Natural killer cell (primary cell): ENCODE results near the gene OTOGL. TPM values are rescaled to one million over a fixed set of nuclear protein-coding genes. Genes with fewer than 3 reads are reported as not detected.

Source experiments
- ATAC-seq, 3 donors: fragments of 150-1000 bp in 2 of 3; fragments of 200-7000 bp in 1 of 3; cut with Tn5 transposase; 1 replicate in 1 of 3; 2 replicates in 2 of 3; pipeline ENCODE4 v1.10.0; 2021; ENCODE audit warnings: mild to moderate bottlenecking in 2 of 3, moderate library complexity in 2 of 3
- DNase-seq, 2 donors: peaks; one replicate each; pipeline versions ENCODE4 v3.0.0 to v3.0.0-alpha.2; 2013 to 2021; ENCODE audit warnings: mixed read lengths in 1 of 2
- H3K27ac ChIP-seq: one replicate; pipeline ENCODE4 v1.5.1; 2013; ENCODE audit warnings: mild to moderate bottlenecking, low read length
- H3K27me3 ChIP-seq: one replicate; pipeline ENCODE4 v1.6.1; 2013; ENCODE audit warnings: low read length; ENCODE audit not compliant: control insufficient read depth, insufficient read depth
- H3K36me3 ChIP-seq: one replicate; pipeline ENCODE4 v1.6.1; 2013; ENCODE audit warnings: low read length; ENCODE audit not compliant: control insufficient read depth, insufficient read depth
- H3K4me1 ChIP-seq: one replicate; pipeline ENCODE4 v1.6.1; 2013; ENCODE audit warnings: low read length; ENCODE audit not compliant: control insufficient read depth, insufficient read depth
- H3K4me3 ChIP-seq: one replicate; pipeline ENCODE4 v1.5.1; 2013; ENCODE audit warnings: low read length
- H3K9me3 ChIP-seq: one replicate; pipeline ENCODE4 v1.6.1; 2013; ENCODE audit warnings: low read length; ENCODE audit not compliant: control insufficient read depth, insufficient read depth
- H3K27ac Mint-ChIP-seq, 2 donors: one replicate each; pipeline ENCODE4 v1.8.0; 2022; ENCODE audit warnings: mild to moderate bottlenecking in 2 of 2, mixed read lengths in 2 of 2, moderate library complexity in 1 of 2
- H3K27me3 Mint-ChIP-seq, 2 donors: one replicate each; pipeline ENCODE4 v1.8.0; 2022; ENCODE audit warnings: low read depth in 2 of 2, mixed read lengths in 2 of 2
- H3K36me3 Mint-ChIP-seq: one replicate; pipeline ENCODE4 v1.8.0; 2022; ENCODE audit warnings: mixed read lengths
- H3K4me1 Mint-ChIP-seq, 2 donors: one replicate each; pipeline ENCODE4 v1.8.0; 2022; ENCODE audit warnings: mixed read lengths in 2 of 2
- H3K4me3 Mint-ChIP-seq: one replicate; pipeline ENCODE4 v1.8.0; 2022; ENCODE audit warnings: mild to moderate bottlenecking, moderate library complexity, mixed read lengths
- H3K9me3 Mint-ChIP-seq, 2 donors: one replicate each; pipeline ENCODE4 v1.8.0; 2022; ENCODE audit warnings: mixed read lengths in 2 of 2
- WGBS: methylation state at CpG from one replicate; pipeline ENCODE4 v1.1.7; 2013; ENCODE audit warnings: missing lambda C conversion rate; ENCODE audit not compliant: insufficient coverage; 5-methylcytosine and 5-hydroxymethylcytosine counted together
- intact Hi-C: fragments of 100-400 bp; cut with micrococcal nuclease; formaldehyde crosslinking; loops from one replicate; pipeline ENCODE4 v1.14.2; 2022
- total RNA-seq, 4 donors: library from RNA; stranded (reverse); fragments of 120-200 nt in 1 of 4; gene quantifications; one replicate each; pipeline versions ENCODE4 v1.2.3 to v1.2.4, GENCODE V29; 2013 to 2022
- TF ChIP-seq, protein P1 (sequence below): fragments of 200-600 bp; IDR thresholded peaks from one replicate; pipeline ENCODE4 v1.8.0; 2022; ENCODE audit warnings: antibody characterized with exemption

The OTOGL gene, protein sequence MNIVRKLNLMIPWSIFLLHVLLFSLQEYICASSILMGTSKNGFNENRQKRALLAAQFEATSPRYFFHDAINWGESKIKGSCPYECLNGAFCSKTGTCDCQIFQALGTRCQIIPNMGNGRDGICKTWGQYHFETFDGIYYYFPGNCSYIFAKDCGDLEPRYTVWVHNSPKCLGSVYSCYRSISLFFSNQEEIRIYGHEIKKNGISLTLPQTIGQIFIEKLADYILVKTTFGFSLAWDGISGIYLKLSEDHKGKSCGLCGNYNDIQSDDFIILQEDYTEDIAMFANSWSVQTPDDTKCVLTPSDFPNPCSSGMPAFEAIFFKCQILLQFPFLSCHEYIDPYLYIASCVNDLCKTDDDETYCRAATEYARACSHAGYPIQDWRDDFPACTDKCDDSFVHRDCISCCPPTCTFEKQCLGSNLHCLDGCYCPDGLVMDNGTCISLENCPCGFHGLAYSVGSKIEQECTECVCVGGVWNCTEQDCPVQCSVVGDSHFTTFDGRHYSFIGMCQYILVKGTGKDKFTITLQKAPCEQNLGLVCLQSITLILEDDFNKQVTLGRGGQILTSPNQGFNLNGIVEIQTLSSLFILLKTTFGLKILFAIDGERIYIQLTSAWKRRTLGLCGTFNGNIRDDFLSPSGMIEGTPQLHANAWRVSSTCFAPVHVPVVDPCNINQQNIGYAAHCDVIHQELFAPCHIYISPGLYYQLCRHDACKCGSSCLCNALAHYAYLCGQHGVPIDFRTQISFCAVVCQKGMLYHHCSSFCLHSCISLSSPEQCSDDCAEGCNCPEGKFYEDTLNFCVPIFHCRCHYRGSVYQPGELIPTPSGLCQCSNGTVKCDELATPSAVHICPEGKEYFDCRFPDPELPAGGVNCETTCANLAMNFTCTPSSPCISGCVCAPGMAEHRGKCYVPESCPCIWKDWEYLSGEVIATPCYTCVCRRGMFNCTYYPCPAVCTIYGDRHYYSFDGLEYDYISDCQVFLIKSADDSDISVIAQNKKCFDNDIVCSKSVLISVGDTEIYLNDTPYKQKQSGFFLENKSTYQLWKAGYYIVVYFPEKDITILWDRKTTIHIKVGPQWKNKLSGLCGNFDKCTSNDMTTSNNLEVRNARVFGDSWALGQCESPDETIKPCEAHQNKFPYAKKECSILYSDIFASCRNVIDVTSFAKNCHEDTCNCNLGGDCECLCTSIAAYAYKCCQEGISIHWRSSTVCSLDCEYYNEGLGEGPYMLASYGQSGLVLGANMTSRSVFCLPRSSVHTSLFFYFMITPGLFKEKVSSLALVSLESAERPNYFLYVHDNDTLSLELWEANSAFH (N-terminal part only)
- total RNA-seq: not detected
- 0.05 TPM for total RNA-seq (2013)

DNA sequence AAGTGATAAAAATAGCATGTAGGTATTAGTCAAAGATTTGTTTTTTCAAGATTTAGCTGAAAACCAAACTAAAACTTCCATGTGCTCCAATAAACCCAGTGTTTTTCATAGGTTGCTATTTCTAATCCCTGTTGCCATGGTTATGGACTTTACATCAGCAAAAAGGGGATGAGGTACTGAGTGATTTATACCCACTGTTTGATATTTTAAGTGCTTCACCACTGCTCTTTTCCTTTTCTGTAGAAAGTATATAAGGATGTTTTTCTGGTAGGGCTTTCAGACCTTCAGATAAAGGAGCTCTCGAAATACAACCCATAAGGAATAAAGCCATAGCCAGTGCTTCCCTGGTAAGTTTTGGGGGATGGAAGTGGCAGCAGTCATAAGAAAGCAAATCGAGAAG lies at the start of gene OTOGL:
TSS of gene OTOGL (plus strand) at position 279 of the 400 bp plus-strand sequence. CDS start 109,895 bp downstream, outside the sequence.
- H3K4me3 Mint-ChIP-seq: no peak within 1 kb of the TSS
- ATAC-seq: no peak
- no peaks in the 10 kb centered on the region for H3K4me1 ChIP-seq
- H3K36me3 Mint-ChIP-seq: no peaks in the 10 kb centered on the region
- no peak within 1 kb of the TSS for H3K27ac Mint-ChIP-seq
- WGBS: 89% methylated on average over 2 of the region's 2 CpGs
- H3K27me3 Mint-ChIP-seq: peaks cover 0 to 9% of the 10 kb centered on the region in 2 donors
- intact Hi-C loops: no loop called here
- H3K36me3 ChIP-seq: no peaks in the 10 kb centered on the region
- TF ChIP-seq, protein P1, sequence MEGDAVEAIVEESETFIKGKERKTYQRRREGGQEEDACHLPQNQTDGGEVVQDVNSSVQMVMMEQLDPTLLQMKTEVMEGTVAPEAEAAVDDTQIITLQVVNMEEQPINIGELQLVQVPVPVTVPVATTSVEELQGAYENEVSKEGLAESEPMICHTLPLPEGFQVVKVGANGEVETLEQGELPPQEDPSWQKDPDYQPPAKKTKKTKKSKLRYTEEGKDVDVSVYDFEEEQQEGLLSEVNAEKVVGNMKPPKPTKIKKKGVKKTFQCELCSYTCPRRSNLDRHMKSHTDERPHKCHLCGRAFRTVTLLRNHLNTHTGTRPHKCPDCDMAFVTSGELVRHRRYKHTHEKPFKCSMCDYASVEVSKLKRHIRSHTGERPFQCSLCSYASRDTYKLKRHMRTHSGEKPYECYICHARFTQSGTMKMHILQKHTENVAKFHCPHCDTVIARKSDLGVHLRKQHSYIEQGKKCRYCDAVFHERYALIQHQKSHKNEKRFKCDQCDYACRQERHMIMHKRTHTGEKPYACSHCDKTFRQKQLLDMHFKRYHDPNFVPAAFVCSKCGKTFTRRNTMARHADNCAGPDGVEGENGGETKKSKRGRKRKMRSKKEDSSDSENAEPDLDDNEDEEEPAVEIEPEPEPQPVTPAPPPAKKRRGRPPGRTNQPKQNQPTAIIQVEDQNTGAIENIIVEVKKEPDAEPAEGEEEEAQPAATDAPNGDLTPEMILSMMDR: no peak
- no peak within 1 kb of the TSS for H3K27ac ChIP-seq
- no peaks in the 10 kb centered on the region for H3K9me3 ChIP-seq
- no peak within 1 kb of the TSS for H3K4me3 ChIP-seq
- no peaks in the 10 kb centered on the region for H3K4me1 Mint-ChIP-seq
- no peak for DNase-seq
- H3K9me3 Mint-ChIP-seq: no peaks in the 10 kb centered on the region
- H3K27me3 ChIP-seq: no peaks in the 10 kb centered on the region

DNA sequence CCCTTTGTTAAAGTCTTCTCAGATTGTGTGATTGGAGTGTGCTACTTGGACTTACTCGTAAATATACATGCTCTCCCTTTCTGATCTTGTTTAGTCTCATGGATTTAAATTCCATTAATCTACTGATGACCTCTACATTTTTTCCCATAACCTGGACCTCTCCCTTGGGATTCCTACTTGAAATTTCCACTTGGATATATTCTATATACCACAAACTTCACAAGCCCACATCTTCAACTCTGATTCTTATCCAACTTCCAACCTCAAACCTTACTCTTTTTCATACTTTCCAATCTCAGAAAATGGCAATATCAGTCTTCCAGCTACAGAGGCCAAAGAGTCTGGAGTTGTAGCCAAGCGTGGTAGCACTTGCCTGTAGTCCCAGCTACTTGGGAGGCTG lies 49.1 kb upstream of the OTOGL start:
- DNase-seq (no peak), ATAC-seq (no peak)
- H3K36me3 Mint-ChIP-seq: no peaks in the 10 kb centered on the region
- peaks cover 10 to 20% of the 10 kb centered on the region in 2 donors for H3K27me3 Mint-ChIP-seq
- no peak overlapping the region for H3K4me3 ChIP-seq
- H3K4me1 ChIP-seq: no peaks in the 10 kb centered on the region
- 86% methylated on average over 2 of the region's 2 CpGs for WGBS
- no peaks in the 10 kb centered on the region for H3K36me3 ChIP-seq
- TF ChIP-seq, protein P1: no peak
- H3K9me3 Mint-ChIP-seq: no peaks in the 10 kb centered on the region
- no peak overlapping the region for H3K27ac Mint-ChIP-seq
- peaks cover 0 to 5% of the 10 kb centered on the region in 2 donors for H3K4me1 Mint-ChIP-seq
- H3K9me3 ChIP-seq: no peaks in the 10 kb centered on the region
- H3K4me3 Mint-ChIP-seq: no peak overlapping the region
- intact Hi-C loops: no loop called here
- H3K27ac ChIP-seq: no peak overlapping the region
- no peaks in the 10 kb centered on the region for H3K27me3 ChIP-seq

DNA sequence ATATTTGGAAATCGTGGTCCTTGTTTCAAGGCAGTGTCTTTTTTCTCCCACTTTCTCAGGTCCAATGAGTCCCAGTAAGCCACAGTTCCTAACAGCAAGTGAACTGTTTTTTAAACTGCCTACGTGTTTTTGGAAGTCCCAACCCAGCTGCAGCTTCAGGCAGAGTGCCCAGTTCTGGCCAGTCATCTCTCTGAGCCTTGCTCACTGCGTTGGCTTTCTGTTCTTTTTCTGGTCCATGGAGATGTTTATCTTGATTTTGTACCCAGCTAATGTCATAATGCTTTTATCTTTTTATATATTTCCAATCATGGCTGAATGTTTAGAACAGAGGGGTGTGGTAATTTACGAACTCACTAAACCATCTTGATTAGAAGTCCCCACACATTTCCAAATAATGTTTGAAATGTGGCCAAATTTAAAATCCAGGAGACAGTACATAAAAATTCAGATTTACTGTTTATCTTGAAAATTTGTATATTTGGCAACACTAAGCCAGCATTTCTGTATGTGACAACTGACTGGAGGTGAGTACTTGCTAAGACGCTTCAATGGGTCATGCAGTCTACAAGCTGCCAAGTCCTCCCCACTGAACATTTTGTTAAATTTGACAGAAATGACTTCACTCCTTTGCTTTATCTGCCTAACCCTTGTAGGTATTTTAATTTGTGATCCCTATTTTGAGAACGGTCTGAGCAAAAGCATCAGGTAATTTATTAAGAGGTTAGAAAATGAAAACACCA lies 46.1 kb upstream of the OTOGL start:
- TF ChIP-seq, protein P1: no peak
- no peak overlapping the region for H3K4me3 ChIP-seq
- no peak for DNase-seq
- no peak overlapping the region for H3K4me3 Mint-ChIP-seq
- no peak overlapping the region for H3K27ac Mint-ChIP-seq
- no peaks in the 10 kb centered on the region for H3K27me3 ChIP-seq
- H3K4me1 ChIP-seq: no peaks in the 10 kb centered on the region
- no peaks in the 10 kb centered on the region for H3K9me3 ChIP-seq
- WGBS: 80% methylated on average over 4 of the region's 6 CpGs
- no peak for ATAC-seq
- no peak overlapping the region for H3K27ac ChIP-seq
- no peaks in the 10 kb centered on the region for H3K36me3 Mint-ChIP-seq
- intact Hi-C loops: no loop called here
- no peaks in the 10 kb centered on the region for H3K9me3 Mint-ChIP-seq
- peaks cover 0 to 5% of the 10 kb centered on the region in 2 donors for H3K4me1 Mint-ChIP-seq
- no peaks in the 10 kb centered on the region for H3K36me3 ChIP-seq
- peaks cover 9 to 19% of the 10 kb centered on the region in 2 donors for H3K27me3 Mint-ChIP-seq
